Lower lobe of right lung (tissue), 2 donors: ENCODE measurements around the gene ITGA2B. TPM values are rescaled to one million over a fixed set of nuclear protein-coding genes. Genes with fewer than 3 reads are reported as not detected.

Experiments
- ATAC-seq, 2 donors: fragments of 200-7000 bp; cut with Tn5 transposase; one replicate each; pipeline ENCODE4 v1.9.1; 2020 to 2022; ENCODE audit warnings: mild to moderate bottlenecking in 2 of 2, moderate library complexity in 2 of 2
- DNase-seq: peaks from one replicate; pipeline ENCODE4 v3.0.0-alpha.2; 2020
- H3K27ac ChIP-seq: fragments of 200-600 bp; one replicate; pipeline ENCODE4 v1.8.0; 2022
- H3K27me3 ChIP-seq: fragments of 200-600 bp; one replicate; pipeline ENCODE4 v1.8.0; 2022; ENCODE audit warnings: low read depth
- H3K36me3 ChIP-seq: fragments of 200-600 bp; one replicate; pipeline ENCODE4 v1.8.0; 2022; ENCODE audit warnings: mild to moderate bottlenecking
- H3K4me1 ChIP-seq: fragments of 200-600 bp; one replicate; pipeline ENCODE4 v1.8.0; 2022
- H3K4me3 ChIP-seq: fragments of 200-600 bp; one replicate; pipeline ENCODE4 v1.8.0; 2022; ENCODE audit warnings: mild to moderate bottlenecking
- H3K9me3 ChIP-seq: fragments of 200-600 bp; one replicate; pipeline ENCODE4 v1.8.0; 2022
- CTCF ChIP-seq: fragments of 200-600 bp; IDR thresholded peaks from one replicate; pipeline ENCODE4 v1.8.0; 2022; ENCODE audit warnings: antibody characterized with exemption, mild to moderate bottlenecking
- intact Hi-C: fragments of 100-400 bp; cut with DNase I; formaldehyde crosslinking; loops from one replicate; pipeline ENCODE4 v1.11.0; 2022
- total RNA-seq: library from RNA; stranded (reverse); fragmentation: NEBNext Ultra II Directional; extraction: Animal tissue kit (Norgen Biotek cat#: 25700); gene quantifications from one replicate; pipeline ENCODE4 v1.2.1, GENCODE V29; 2021
- donor health status: DM: no; HTN: yes; CAD: no; lungs with severe emphysema.

ITGA2B gene
- total RNA-seq, 1 donor from 2014 or later: 5.2 TPM

GRCh38 chr17:44324092-44324570, 65.3 kb downstream of the ITGA2B start:
- H3K36me3 ChIP-seq: peaks cover 32% of the 10 kb centered on the region
- intact Hi-C loops: no loop called here
- H3K9me3 ChIP-seq: no peaks in the 10 kb centered on the region
- ATAC-seq (peak; percentile 1 to 16), DNase-seq (peak; percentile 63)
- TF ChIP-seq CTCF: no peak
- H3K4me3 ChIP-seq: peak overlapping the region; percentile 99
- peaks cover 30% of the 10 kb centered on the region for H3K4me1 ChIP-seq
- no peaks in the 10 kb centered on the region for H3K27me3 ChIP-seq
- H3K27ac ChIP-seq: peak overlapping the region; percentile 91

- intact Hi-C loops: no loop called here
- DNase-seq (no peak), ATAC-seq (no peak)
- Histone ChIP-seq H3K9me3 (no peaks in the 10 kb centered on the region), H3K27me3 (no peaks in the 10 kb centered on the region), H3K4me1 (peaks cover 30% of the 10 kb centered on the region), H3K36me3 (peaks cover 33% of the 10 kb centered on the region), H3K4me3 (peak overlapping the region; percentile 99), H3K27ac (peak overlapping the region; percentile 91)
- no peak for TF ChIP-seq CTCF
These were observed 65.9 kb downstream of the ITGA2B start for GRCh38 chr17:44323359-44324091.

- no peak for TF ChIP-seq CTCF
- Histone ChIP-seq H3K36me3 (peaks cover 33% of the 10 kb centered on the region), H3K4me3 (no peak overlapping the region), H3K9me3 (no peaks in the 10 kb centered on the region), H3K27ac (no peak overlapping the region), H3K4me1 (peaks cover 29% of the 10 kb centered on the region), H3K27me3 (peaks cover 2% of the 10 kb centered on the region)
- no peak for DNase-seq
- intact Hi-C loops: no loop called here
- no peak for ATAC-seq
These were observed 67.1 kb downstream of the ITGA2B start for GRCh38 chr17:44322236-44322895.

Other genes starting within 250 kb of the ITGA2B start
- 0.50 TPM for gene HROB, start 247.7 kb downstream of the ITGA2B start, total RNA-seq
- gene ASB16, start 218.9 kb downstream of the ITGA2B start, total RNA-seq: not detected
- 41.9 TPM for gene TMUB2, start 202.7 kb downstream of the ITGA2B start, total RNA-seq
- gene ATXN7L3, start 189.8 kb downstream of the ITGA2B start, total RNA-seq: 67.4 TPM
- gene UBTF, start 170.0 kb downstream of the ITGA2B start, total RNA-seq: 56.7 TPM
- 0.83 TPM for gene SLC4A1, start 121.5 kb downstream of the ITGA2B start, total RNA-seq
- 0.38 TPM for gene RUNDC3A, start 81.0 kb downstream of the ITGA2B start, total RNA-seq
- 76.1 TPM for gene SLC25A39, start 64.8 kb downstream of the ITGA2B start, total RNA-seq
- 1,241 TPM for gene GRN, start 44.3 kb downstream of the ITGA2B start, total RNA-seq
- gene FAM171A2, start 25.8 kb downstream of the ITGA2B start, total RNA-seq: 1.2 TPM
- 48.3 TPM for gene GPATCH8, start 113.8 kb upstream of the ITGA2B start, total RNA-seq
- 7.4 TPM for gene FZD2, start 167.8 kb upstream of the ITGA2B start, total RNA-seq